Amniotic stem cell (primary cell): ENCODE measurements around the gene TTLL1.
"Not testable (repeated sequence)": the region's sequence is repeated elsewhere in the genome, so short reads cannot be mapped to it uniquely, and the experiment has no call there.

Experiments used
- DNase-seq: peaks from one replicate; lab custom pipeline; 2025; lab: John Stamatoyannopoulos, UW

TTLL1 gene

DNA sequence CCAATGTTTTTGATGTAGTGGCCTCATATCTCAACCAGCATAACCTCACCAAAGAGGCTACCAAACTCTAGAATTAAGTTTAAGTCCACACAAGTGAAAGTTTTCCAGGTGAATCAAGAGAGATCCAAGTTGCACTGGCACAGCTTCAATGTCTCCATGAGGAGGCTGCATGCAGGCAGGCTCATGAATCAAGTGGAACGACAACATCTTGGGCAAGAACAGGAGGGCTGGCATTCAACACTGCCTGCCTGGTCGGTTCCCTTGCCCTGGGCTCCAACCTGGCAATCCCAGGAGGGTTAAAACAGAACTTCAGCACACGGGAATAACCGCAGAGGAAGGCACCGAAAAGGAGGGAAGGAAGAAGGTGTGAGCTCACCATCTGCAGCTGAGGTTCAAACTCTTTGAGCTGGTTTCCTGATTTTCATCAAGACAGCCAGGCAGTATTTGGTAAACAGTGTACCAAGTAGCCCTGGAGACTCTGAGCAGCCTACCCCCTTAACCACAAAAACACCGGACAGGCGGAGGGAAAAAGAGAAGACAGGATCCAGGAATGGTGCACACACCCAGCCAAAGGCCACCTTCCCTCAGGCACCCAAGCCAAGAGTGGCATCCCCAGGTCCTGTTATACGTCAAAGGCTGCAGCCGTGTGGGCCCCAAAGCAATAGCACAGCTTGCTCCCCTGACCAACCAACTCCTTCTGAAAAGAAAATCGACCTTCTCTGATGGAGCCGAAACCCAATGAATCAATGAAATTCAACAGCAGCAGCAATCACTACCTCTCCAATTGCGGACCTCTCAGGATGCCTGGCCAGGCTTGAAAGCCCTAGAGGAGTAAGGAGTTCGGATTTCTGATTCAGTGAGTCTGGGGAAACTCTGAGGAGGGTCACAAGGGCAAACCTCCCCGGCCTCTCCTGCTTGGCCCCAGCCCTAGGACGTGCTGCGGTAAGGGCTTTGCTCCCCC, 75.6 kb downstream of the TTLL1 start:
- no peak for DNase-seq

DNA sequence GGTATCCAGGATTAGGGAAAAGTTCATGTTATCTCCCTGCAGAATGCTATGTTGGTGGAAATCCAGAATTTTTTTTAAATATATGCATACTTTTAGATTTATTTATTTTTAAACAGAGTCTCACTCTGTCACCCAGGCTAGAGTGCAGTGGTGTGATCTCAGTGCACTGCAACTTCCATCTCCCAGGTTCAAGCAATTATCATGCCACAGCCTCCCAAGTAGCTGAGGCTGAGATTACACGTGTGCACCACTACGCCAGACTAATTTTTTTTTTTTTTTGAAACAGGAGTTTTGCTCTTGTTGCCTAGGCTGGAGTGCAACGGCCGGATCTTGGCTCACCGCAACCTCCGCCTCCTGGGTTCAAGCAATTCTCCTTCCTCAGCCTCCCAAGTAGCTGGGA, 76.8 kb downstream of the TTLL1 start:
- no peak for DNase-seq

DNA sequence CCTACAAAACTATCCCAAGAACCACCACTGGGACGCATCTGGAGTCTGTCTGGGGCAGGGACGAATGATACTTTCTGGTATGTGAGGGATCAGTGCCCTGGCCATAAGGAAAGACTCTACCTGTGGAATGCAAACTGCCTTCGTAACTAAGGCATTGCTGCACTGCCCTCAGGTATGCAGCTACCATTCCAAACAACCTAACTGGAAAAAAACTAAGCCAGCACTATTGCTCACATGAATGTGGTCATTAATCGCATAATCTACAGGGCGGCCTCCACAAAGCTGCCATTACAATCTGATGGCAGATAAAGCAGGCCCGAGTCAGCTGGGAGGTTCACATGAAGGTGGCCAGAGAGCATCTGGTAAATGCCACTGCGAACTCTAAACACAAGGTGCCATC, 78.1 kb downstream of the TTLL1 start:
- DNase-seq = no peak

DNA sequence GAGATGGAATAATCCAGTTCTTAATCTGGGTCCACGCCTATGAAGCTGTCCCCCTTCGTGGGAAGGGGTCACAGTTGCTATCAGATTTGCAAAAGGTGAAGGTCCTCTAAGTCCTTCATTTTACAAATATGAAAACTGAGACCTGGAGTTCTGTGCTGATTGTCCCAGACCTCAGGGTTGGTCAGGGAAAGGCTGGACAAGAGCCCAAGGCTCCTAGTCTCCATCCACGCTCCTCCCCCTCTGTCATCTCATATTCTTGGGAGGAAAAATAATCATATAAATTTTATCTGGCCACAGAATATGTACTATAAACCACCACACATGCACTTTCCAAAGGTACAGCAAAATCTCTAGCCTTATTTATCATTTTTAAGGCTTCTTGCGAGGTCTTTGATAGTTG, 79.7 kb downstream of the TTLL1 start:
- DNase-seq = no peak

DNA sequence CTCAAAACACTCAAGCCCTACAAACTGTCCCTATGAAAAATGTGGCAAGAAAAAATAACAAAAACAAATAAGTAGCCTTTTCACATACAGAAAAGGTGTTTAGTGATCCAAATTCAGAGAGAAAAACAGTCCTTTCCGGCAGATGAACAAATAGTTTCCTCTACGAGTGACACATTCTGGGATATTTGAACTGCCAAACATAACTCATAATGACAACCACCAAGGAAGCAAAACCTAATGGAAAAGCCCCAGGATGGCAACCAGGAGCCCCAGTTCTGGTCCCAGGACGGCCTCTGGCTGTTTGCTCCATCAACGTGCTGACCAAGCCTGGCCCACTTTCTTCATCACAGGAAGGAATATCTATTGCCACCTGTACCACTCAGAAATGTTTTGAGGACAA, 80.3 kb downstream of the TTLL1 start:
- DNase-seq = no peak

DNA sequence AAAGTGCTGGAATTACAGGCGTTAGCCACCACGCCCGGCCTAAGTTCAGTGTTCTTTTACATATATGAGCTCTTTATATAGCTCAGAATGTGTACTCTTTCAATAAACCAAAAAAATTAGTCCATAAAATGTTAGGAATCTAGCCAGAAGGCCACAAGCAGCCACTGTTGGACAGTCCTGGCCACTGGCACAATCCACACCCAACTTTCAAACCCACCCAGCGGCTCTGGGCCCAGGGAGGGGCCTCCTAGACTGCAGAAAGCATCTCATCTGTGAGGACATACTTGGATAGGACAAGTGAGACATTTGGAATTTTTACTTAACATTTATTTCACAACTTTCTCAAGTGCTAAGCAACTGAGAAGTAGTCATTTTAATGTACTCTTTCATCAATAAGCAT, 80.7 kb downstream of the TTLL1 start:
- DNase-seq = no peak

DNA sequence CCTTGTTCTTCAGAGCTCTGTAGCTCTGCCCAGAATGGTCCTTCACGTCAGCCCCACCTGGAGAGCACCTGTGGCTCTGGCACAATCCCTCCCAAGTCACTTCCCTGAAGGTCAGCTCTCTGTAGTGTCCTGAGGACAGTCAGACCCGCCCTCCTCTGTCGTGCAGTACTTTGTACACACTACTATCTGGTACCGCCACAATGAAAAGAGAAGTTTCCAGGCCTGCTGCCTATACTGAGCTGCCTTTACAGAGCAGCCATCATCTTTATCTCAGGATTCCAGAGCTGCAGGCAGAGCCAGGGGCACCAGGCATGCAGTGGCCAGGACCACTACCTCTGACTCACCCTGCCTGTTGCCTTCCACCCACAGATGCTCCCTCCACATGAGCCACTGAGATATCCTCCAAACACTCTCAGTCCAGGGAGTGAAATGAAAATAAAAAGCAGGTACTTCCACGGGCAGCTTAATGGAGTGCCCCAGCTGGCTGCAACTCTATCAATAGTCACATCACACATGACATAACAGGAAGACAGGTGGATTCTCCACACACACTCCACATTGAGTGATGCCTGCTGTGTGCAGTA, 81.6 kb downstream of the TTLL1 start:
- no peak for DNase-seq

DNA sequence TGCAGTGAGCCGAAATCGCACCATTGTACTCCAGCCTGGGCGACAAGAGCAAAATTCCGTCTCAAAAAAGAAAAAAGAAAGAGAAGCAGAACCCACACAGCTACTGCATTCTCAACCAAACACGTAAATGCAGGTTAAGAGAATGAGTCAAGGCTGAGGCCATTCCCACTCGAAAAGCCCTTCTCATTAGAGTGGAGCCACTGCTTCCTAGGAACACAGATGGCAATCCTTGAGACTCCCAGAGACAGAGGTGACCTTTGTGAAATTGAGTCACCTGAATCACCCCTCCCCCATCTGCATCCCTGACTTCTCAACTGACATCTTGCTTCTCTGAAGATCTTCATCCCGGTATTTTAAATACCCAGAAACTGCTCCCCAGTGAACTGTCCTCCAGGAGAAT, 82.4 kb downstream of the TTLL1 start:
- DNase-seq = no peak

DNA sequence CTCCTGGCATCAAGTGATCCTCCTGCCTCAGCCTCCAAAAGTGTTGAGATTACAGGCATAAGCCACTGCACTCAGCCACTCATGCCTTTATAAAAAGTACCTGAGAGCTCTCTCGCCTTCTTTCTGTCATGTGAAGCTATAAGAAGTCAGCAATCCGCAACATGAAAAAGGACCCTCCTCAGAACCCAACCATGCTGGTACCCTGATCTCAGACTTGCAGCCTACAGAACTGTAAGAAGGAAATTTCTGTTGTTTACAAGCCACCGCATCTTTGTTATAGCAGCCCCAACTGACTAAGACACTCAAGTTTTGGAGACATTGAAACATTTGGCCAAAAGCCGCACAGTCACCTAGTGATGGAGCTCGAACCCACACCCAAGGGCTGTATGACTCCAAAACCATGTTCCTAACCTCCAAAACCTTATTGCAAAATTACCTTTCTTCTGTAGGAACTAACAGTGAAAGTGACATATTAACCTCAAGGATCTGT, 83.1 kb downstream of the TTLL1 start:
- no peak for DNase-seq

DNA sequence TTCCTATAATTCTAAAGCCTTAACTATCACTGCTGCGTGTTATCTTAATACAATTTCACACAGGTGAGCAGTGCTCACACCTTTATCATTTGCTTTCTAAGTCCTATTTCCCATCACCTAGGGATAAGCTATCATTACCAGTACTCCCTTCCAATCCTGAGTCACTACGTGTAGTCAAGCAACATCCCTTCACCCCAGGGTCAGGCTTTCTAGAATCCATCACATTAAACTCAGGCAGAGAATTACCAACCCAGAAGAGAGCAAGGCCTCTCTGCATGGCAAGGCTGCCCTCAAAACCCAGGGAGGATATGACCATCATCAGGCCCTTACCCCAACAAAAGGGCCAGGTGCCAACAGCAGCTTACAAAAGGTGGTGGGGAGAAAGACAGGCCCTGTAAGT, 84.1 kb downstream of the TTLL1 start:
- no peak for DNase-seq

DNA sequence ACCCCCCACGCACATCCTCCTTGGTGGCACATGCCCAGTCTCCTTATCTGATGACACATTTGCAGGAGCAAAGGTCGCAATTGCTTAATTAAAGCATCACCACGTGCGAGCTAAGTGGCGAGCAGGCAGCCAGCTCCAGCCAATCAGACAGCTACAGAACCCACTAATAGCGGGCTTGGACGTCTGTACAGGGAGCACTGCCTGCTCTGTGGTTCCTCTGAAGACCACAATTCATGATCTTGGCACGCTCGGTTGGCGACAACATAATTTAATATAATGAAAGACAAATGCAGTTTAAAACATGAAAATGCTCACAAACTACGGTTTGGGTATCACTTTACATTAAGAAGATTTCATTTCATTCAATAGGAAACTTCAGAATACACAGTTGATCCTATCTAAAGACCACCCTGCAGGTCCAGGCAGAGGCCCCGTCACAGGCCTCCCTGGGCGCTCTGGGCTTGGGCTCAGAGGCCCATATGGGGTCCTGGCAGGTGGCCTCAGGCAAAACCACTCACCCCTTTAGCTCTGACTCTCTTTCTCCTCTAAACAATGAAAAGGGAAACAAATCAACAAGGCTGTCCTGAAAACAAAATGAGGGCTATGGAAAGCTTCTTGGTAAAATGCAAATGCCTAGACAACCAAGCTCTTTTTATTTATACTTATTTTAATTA, 84.7 kb downstream of the TTLL1 start:
- DNase-seq = no peak

DNA sequence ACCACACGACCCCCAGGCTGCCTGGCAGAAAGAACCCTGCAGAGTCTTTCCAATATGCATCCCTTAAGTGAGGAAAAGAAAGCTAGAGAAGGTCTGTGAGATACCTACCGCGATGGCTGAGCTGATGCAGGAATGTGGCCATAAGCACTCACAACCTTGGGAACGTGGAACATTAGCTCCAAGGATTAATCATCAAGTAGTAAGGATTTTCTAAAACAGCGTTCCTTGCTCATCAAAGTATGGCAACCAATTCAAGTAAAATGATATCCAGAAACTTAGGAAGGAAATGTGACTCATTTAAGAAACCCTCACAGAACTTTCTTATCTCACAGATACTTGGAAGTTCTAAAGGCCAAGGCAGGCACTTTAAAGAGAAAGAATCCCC, 87.0 kb downstream of the TTLL1 start:
- no peak for DNase-seq

DNA sequence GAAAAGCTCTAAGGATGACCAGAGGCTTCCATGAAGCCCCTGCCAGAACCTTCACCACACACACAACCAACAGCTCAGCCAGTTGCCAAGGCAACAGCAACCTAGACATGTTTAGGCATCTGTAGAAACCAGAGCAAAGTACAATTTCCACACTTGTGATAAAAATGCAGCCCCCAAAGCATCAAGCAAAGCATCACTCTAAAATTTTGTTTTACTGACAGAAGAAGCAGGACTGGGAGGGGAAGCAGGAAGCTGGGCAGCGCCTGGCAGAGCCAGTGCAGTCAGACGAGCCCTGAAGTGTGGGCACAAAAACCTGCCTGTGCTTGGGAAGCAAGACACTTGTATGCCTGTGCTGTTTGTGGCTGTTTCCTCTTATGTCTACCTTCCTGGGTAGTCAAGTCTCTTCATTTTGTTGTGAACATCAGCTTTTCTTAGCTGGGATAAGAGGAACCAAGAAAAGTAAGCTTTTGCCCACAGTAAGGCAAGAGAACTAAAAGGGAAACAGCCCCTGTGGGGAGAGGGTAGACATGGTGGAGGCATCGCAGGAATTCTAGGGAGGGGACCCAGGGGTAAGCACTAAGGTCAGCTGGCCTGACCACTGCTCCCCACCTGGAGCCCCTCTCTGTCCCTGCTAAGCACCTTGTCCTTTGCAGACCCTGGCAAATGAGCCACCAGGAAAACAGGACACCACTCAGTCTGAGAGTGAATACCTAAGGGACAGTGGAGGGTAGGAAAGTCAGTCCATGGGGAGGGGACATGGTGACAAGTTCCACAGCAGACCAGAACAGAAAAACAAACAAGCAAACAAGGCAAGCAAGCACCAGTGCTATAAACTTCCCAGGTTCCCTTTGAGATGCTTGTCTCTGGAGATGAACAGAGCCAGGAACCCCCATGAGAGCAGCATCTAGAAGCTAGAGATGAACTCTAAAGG, 87.7 kb downstream of the TTLL1 start:
- no peak for DNase-seq

DNA sequence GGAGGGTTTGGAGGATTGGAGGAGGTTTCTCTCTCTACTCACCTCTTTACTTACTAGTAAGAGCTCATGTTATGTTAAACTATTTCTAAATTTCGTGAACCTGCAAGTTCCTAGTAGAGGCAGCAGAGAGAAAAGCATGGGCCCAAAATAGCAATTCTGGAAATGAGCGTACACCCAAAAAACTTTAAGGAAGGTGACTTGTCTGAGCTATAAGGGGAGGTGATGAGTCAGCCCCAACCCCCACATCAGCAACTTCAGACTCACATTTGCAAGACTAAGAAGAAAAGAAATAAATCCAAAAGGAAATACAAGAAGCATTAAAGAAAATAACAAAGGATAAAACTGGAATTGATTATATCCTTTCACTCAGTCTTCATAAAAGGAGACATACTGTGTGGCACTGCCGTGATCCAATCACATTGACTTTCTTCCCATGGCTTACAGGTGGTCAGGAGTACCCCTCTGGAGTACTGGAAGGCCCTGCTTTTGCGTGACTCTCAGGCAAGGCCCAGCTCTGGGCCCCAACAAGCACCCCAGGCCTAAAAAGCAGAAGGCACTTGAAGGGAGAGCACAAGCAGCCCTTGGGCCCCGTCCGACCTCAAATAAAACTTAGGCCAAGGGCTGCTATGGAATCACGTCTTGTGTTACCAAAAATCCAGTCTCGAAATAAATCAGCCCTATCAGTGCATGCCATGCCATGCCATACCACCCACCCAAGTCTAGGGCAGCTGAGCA, 88.6 kb downstream of the TTLL1 start:
- no peak for DNase-seq

DNA sequence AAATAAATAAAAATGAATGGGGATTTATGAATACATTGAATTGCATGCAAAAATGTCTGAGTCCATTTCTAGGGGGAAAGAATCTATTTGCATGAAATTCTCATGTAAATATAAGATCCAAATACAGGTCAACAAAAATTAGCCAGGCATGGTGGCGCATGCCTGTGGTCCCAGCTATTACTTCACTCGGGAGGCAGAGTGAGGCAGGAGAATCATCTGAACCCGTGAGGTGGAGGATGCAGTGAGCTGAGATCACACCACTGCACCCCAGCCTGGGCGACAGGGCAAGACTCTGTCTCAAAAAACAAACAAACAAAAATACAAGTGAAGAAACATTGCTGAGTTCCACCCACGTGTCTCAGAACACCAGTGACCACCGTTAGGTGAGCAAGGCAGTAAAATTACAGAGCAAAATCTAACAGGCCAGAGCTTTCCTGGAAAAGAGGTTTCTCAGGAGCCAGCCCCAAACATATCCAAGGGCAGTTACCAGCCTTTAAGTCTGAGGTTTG, 91.6 kb downstream of the TTLL1 start:
- DNase-seq = no peak

DNA sequence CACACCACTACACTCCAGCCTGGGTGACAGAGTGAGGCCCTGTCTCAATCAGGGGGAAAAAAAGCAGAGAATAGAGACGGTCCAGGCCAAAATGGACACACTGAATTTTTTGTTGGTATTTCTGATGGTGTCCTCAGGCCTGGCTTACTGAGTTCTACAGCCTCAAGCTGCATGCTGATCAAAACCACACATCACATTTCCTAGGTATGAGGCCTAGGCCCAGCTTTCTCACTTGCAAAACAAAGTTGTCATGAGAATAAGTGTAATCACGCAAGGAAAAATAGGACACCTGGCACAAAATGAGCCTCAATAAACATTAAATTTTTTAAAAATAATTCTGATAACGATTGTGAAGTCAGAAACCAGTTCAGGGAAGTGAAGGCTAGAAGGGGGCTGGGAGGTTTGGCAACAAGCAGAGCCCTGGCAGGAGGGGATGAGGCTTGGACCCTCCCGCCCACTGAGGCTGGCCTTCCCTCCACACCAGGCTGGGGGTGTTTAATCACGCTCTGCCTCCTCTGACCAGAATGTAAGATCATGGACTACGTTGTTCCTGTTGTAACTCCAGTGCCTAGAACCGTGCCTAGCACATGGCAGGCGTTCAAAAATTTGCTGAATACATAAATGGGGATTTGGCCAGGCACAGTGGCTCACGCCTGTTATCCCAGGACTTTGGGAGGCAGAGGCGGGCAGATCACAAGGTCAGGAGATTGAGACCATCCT, 92.4 kb downstream of the TTLL1 start:
- no peak for DNase-seq

DNA sequence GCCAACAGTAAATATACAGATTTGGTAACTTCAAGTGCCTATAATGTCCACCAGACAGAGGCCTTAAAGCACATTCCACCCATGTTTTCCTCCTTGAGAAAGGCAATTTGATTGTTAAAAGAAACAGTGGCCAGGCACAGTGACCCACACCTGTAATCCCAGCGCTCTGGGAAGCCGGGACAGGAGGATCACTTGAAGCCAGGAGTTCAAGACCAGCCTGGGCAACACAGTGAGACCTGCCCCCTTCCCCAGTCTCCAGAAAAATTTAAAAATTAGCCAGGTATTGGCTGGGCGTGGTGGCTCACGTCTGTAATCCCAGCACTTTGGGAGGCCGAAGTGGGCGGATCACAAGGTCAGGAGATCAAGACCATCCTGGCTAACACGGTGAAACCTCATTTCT, 93.5 kb downstream of the TTLL1 start:
- not testable (repeated sequence) for DNase-seq

DNA sequence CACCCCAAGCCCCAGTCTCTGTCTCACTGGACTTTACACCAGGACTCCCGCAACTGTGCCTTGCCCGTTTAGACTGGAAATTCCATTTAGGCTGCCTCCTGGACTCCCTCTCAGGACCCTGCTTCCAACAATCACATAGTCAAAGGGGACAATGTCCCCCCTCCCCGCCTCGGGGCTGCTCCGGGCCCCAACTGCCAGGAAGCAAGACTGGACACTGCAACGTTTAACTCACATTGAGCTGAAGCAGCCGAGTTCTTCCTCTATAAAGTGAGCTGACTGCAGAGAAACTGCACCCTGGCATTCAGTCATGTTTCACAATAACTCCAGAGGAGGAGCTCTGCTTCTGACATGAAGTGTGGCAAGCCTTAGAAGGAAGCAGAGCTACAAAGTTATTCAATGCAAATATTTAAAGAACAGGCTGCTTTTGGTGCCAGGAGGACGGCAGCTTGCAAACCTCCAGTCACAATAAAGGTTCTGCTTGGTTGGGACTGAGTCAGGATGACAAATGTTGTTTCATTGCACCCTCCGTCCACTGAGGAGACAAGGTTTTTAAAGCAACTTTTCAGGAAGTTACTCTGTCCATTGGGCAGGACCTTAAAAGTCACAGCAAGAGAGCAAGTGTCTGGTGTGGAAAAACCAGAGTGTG, 94.2 kb downstream of the TTLL1 start:
- peak; percentile 86 for DNase-seq

DNA sequence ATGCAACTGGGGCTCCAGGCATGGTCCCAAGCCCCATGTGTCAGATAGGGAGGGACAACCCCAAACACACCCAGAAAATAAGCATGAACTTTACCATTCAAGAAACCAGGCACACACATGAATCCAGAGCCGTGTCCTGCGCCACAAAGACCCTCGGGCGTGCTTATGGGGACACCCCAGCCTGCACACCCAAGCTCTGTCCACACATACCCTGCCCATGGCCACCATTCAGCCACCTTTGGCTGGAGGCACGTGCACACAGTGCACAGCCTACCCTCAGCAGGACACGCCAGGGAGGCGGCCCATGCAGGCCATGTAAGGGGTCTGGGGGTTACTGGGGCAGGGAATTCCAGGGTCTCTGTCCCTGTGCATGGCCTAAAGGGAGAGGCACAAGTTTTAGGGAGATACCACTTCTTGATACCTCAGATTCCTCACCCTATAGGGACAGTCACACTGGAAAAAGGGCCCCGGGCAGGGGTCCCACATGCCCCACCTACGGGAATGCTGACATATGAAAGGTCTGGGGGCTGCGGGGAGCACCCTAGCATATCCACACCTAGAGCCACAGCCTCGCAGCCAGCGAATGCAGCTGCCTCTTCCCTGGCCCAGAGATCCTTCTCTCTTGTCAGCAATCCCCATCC, 94.8 kb downstream of the TTLL1 start:
- no peak for DNase-seq
